ENCODE results near the gene SLC22A4.

The SLC22A4 gene

DNA sequence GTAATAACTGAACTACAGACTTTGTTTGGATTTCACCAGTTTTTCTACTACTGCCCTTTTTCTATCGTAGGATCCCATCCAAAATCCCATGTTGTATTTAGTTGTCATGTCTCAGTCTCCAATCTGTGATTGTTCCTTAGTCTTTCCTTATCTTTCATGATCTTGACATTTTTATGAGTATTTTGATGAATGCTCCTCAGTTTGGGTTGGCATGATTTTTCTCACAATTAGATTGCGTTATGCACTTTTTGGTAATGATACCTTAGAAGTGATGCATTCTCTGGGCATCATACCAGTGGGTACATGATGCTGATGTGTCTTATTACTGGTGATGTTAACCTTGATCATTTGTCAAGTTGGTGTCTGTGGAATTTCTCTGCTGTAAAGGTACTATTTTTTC, 5.7 kb downstream of the SLC22A4 start:
- DNase-seq (ENCODE audit: low read depth in 3 of 3) = no peak

GRCh38 chr5:132300577-132301343, 6.6 kb downstream of the SLC22A4 start:
- DNase-seq (ENCODE audit: low read depth in 3 of 3) = no peak

GRCh38 chr5:132301344-132302271, 7.4 kb downstream of the SLC22A4 start:
- DNase-seq (ENCODE audit: low read depth in 3 of 3) = no peak

DNA sequence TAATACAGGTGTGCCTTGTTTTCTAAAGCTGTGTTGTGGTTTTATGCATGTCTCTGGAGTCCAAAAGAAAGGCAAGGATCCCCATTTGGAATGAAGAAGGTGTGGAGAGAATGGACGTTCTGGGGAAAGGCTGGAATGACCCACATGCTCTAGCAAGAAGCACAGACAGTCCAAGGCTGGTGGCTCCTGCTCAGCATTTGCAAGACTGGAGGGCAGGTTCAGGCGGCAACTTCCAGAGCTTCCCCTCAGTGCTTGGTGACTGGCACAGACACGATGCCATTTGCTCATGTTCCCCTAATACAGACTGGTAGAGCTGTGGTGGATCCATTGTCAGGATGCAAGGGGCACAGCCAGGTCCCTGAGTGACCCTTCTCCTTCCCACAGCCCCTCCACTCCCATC, 8.2 kb downstream of the SLC22A4 start:
- DNase-seq (ENCODE audit: low read depth in 3 of 3) = no peak

DNA sequence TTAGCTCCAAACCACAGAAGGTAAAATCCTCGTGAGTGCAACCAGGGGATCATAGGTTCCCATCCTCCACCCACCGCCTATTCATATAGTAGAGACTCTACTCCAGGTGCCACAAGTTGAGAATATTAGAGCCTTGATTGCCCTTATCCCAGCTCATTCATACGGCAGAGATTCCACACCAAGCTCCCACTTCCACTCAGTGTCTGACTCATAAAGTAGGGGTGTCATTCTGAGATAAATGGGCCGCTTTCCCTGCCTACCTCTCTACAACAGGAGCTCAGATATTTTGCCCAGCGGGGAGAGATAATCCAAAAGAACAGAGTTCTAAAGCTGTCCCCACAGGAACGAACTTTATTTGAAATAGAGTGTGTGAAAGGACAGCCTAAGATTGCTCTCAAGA, 9.4 kb downstream of the SLC22A4 start:
- no peak for DNase-seq (ENCODE audit: low read depth in 3 of 3)

DNA sequence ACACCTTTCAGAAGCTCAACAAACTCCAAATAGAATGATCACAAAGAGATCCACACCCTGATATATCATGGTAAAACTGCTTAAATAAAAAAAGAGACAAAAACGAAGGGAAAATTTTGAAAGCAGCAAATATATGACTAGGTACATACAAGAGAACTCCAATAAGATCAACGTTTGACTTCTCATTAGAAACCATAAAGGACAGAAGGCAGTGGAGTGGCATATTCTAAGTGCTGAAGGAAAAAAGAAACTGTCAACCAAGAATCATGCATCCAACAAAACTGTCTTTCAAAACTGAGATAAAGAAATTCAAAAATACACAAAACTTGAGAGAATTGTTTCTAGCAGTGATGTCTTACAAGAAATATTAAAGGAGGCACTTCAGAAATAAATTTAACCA, 11.2 kb downstream of the SLC22A4 start:
- DNase-seq (ENCODE audit: low read depth in 3 of 3) = no peak

DNA sequence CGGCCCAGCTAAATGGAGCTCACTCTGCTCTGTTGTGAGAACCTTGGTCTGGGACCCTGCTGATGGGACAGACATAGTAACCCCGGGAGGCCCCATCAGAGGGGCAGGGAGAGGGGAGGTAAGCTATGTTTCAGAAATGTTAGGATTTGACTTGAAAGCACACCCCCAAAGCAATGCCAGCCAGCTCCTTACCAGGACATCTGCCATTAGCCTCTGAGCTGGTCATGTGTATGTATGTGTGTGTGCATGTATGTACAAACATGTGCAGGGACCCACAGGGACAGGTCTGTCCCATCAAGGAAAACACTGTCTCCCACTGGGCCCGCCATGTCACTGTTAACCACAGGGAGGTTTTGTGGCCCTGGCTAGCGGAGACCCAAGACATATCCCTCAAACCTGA, 14.5 kb downstream of the SLC22A4 start:
- DNase-seq (ENCODE audit: low read depth in 3 of 3) = no peak

- DNase-seq (ENCODE audit: low read depth in 3 of 3) = no peak
Observed at GRCh38 chr5:132309679-132310078, 15.5 kb downstream of the SLC22A4 start.

DNA sequence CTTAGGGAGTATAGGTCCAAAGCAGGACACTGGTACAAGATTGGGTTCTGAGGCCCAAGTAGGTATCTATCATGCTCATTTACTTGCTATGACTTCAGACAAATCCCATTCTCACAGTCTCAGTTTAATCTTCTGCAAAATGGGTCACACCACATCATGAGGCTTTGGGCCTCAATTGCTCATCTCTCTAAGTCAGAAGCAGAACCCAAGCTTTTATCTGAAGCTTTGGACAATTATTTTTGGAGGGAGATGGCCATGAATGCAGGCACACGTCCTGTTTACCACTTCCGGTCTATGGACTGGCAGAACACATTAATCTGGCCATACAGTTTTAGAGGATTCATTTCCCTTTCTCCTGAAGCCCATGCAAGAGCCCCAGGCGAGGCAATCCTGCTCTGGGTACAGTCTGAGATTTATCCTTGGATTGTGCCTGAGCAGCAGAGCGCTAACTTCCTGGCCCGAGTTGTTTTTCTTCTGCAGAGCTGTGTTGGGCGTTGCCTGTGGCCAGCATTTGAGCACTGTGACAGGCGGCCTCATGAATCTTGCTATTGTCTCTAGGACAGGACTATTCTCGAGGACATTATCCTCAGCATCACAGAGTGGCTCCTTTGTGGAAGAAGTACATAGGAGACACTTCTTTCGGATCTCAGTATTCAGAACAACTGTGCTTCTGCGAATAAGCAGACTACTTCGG, 16.1 kb downstream of the SLC22A4 start:
- DNase-seq (ENCODE audit: low read depth in 3 of 3) = no peak

GRCh38 chr5:132313366-132313765, 19.2 kb downstream of the SLC22A4 start:
- DNase-seq (ENCODE audit: low read depth in 3 of 3) = no peak

GRCh38 chr5:132313961-132314432, 19.8 kb downstream of the SLC22A4 start:
- DNase-seq (ENCODE audit: low read depth in 3 of 3) = no peak

DNA sequence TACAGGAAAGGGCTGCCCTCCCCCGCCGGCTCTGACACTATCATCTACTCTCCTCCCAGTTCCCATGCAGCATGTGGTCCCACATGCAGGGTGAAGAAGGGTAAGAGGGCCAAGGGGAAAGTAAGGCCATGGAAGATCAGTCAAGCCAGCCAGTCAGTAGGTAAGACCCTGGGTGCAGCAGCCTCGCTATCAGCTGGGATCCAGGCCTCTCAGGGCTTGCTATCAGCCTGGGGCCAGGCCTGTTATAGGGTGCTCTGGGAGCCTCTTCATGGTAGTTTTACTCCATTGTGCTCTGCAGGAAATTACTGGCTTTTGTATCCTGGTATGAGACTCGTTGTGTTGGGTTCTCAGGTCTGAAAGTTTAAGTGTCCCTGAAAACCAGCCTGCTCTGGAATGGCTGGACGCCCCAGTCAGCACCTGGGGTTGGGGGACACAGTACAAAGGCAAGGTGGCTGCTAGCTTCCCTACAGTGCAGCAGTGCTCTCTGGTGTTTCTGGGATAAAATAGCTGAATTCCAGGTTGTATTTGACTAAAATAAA, 21.4 kb downstream of the SLC22A4 start:
- DNase-seq (ENCODE audit: low read depth in 3 of 3) = no peak

DNA sequence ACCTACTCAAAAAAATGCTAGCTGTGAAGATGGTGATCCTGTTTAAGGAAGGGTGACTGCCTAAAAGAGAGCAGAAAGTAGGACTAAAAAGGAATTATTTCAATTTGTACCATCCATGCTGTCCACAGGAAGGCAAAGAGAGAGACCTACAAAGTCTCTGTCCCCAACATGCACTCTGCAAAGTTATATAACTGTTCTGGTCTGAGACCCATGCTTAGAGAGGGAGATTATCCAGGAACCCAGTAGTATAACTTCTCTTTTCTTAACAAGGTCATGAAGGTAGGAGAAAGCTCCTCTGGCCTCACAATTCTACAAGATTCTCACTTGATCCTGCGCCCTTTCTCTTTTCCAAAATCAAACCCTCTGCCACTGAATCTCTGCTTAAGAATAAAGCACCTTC, 25.8 kb downstream of the SLC22A4 start:
- no peak for DNase-seq (ENCODE audit: low read depth in 3 of 3)

GRCh38 chr5:132321109-132321721, 27.0 kb downstream of the SLC22A4 start:
- DNase-seq (ENCODE audit: low read depth in 3 of 3) = no peak

GRCh38 chr5:132322266-132322665, 28.1 kb downstream of the SLC22A4 start:
- no peak for DNase-seq (ENCODE audit: low read depth in 3 of 3)

DNA sequence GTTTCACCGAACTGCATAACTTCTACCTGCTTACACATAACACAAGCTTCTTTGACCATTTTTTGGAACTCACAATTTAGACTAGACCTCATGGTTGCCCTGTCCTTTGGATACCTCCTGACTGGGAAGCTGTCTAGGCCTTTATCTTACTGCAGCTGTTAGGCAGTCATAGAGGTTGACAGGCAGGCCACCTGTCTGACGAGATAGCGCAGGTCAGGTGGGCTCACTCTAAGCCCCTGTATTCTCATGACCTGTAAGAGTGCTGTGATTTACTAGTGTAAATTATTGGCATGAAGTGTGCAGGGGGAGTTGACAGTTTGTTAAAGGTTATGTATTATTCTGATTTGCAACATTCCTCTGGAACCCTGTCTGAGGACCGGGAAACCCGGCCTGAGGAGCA, 29.0 kb downstream of the SLC22A4 start:
- no peak for DNase-seq (ENCODE audit: low read depth in 3 of 3)

- no peak for DNase-seq (ENCODE audit: low read depth in 3 of 3)
Observed at GRCh38 chr5:132325691-132326090, 31.5 kb downstream of the SLC22A4 start.

- DNase-seq (ENCODE audit: low read depth in 3 of 3) = no peak
Observed at GRCh38 chr5:132327252-132327955, 33.2 kb downstream of the SLC22A4 start.

GRCh38 chr5:132334812-132335211, 40.6 kb downstream of the SLC22A4 start:
- DNase-seq (ENCODE audit: low read depth in 3 of 3) = no peak

DNA sequence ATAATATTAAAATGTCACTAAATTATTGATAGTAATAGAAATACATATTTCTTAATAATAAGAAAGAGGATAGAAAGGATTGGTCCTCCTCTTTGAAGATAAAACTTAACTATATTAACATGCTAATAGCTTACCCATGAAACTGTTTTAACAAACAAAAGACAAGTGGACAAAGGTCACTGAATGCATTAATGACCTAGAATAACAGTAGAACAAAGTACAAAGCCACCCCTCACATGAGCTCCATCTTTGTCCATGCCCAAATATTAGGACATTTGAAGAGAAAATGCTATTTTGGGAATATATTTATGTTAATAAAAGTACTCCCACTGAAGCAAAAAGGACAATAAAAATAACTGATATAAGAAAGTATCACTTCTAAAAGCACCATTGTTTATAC, 41.2 kb downstream of the SLC22A4 start:
- no peak for DNase-seq (ENCODE audit: low read depth in 3 of 3)

DNA sequence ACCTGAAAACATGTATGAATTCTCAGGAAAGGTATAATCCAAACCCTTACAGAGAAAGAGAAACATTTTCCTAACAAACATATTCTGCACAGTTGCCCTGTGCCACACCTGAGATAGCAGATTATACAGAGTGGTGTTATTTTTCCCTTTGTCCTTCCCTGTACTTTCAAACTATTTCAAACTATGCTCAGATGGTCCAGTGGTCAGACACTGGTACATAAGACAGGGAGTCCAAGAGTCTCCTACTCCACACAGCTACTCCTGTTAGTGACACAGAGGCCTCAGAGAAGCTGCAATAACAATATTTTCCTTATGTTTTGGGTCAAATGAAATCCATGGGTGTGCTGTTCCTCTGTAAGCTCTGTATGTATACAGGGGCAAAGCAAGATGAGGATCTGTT, 45.3 kb downstream of the SLC22A4 start:
- DNase-seq (ENCODE audit: low read depth in 3 of 3) = no peak
